PC-3 (cell line): ENCODE results near the gene RNU5B-1. TPM values are rescaled to one million over a fixed set of nuclear protein-coding genes. Genes with fewer than 3 reads are reported as not detected.

ENCODE experiments used
- ATAC-seq: fragments of 200-7000 bp; cut with Tn5 transposase; 2 replicates; pipeline ENCODE4 v1.9.1; 2020; ENCODE audit warnings: mild to moderate bottlenecking, moderate library complexity
- BruUV-seq: library from RNA; stranded (reverse); fragments of 400-500 nt; replicated peaks from 2 replicates; lab custom pipeline; 2021; lab: Mats Ljungman, UMichigan
- CTCF ChIA-PET: fragments of 300-600 bp; sonication (Branson Sonifier 250); formaldehyde crosslinking; loops from one replicate; lab custom pipeline; 2022; ENCODE audit warnings: antibody characterized with exemption; lab: Charles Lee
- POLR2A ChIA-PET: fragments of 300-600 bp; sonication (Branson Sonifier 250); formaldehyde crosslinking; loops from one replicate; lab custom pipeline; 2022; ENCODE audit warnings: antibody characterized with exemption; ENCODE audit not compliant: unreplicated experiment; lab: Charles Lee
- DNase-seq: peaks from one replicate; pipeline ENCODE4 v3.0.0-alpha.2; 2015
- H2AFZ ChIP-seq: fragments of 300-600 bp; sonication (generic); 2 replicates; pipeline ENCODE4 v1.6.0; 2016; ENCODE audit warnings: antibody characterized with exemption, low read length
- H3F3A ChIP-seq: fragments of 300-600 bp; sonication (generic); one replicate; pipeline ENCODE4 v1.6.0; 2017; ENCODE audit warnings: antibody characterized with exemption, low read length, control low read depth, mild to moderate bottlenecking; ENCODE audit not compliant: unreplicated experiment
- H3K27ac ChIP-seq: fragments of 300-600 bp; sonication (generic); 2 replicates; pipeline ENCODE4 v1.5.1; 2016; ENCODE audit warnings: mild to moderate bottlenecking, low read length
- H3K27me3 ChIP-seq: fragments of 300-600 bp; sonication (generic); 2 replicates; pipeline ENCODE4 v1.6.1; 2016; ENCODE audit warnings: low read length, mixed read lengths
- H3K36me3 ChIP-seq: fragments of 300-600 bp; sonication (generic); 2 replicates; pipeline ENCODE4 v1.6.1; 2016; ENCODE audit warnings: low read depth, mixed run types, low read length, mixed read lengths
- H3K4me1 ChIP-seq: fragments of 300-600 bp; sonication (generic); 2 replicates; pipeline ENCODE4 v1.5.1; 2016; ENCODE audit warnings: low read length; ENCODE audit not compliant: insufficient read depth
- H3K4me2 ChIP-seq: fragments of 300-600 bp; sonication (generic); 2 replicates; pipeline ENCODE4 v1.6.0; 2016; ENCODE audit warnings: low read length
- H3K4me3 ChIP-seq: fragments of 300-600 bp; sonication (generic); 2 replicates; pipeline ENCODE4 v1.5.1; 2016; ENCODE audit warnings: mild to moderate bottlenecking, low read length, mixed read lengths
- H3K79me2 ChIP-seq: fragments of 300-600 bp; sonication (generic); 2 replicates; pipeline ENCODE4 v1.6.1; 2017; ENCODE audit warnings: low read length, mixed read lengths
- H3K9ac ChIP-seq: fragments of 300-600 bp; sonication (generic); 2 replicates; pipeline ENCODE4 v1.6.0; 2016; ENCODE audit warnings: mild to moderate bottlenecking, low read length
- H3K9me2 ChIP-seq: fragments of 300-600 bp; sonication (generic); replicated peaks from 2 replicates; pipeline ENCODE4 v1.6.1; 2016; ENCODE audit warnings: mixed run types, low read length, mixed read lengths
- H3K9me3 ChIP-seq: fragments of 300-600 bp; sonication (generic); 2 replicates; pipeline ENCODE4 v1.6.1; 2016; ENCODE audit warnings: low read length, mixed read lengths
- H4K20me1 ChIP-seq: fragments of 300-600 bp; sonication (generic); 2 replicates; pipeline ENCODE4 v1.6.1; 2016; ENCODE audit warnings: low read length, mixed read lengths
- EZH2 ChIP-seq: fragments of 300-600 bp; sonication (generic); IDR thresholded peaks from one replicate; pipeline ENCODE4 v1.6.1; 2017; ENCODE audit warnings: antibody characterized with exemption, mild to moderate bottlenecking, low read length; ENCODE audit not compliant: unreplicated experiment
- EZH2phosphoT487 ChIP-seq: fragments of 300-600 bp; sonication (generic); IDR thresholded peaks from 2 replicates; pipeline ENCODE4 v1.6.1; 2018; ENCODE audit warnings: mild to moderate bottlenecking, antibody characterized with exemption, low read length, borderline replicate concordance
- intact Hi-C: fragments of 100-400 bp; cut with micrococcal nuclease; formaldehyde crosslinking; loops from 2 replicates; pipeline ENCODE4 v1.9.0; 2023
- total RNA-seq: library from RNA; depleted of rRNA; stranded (reverse); fragments of >200 nt; gene quantifications from 2 replicates; pipeline ENCODE4 v1.2.3, GENCODE V29; 2014
- TF ChIP-seq, protein P1 (sequence below): fragments of 300-600 bp; sonication (generic); conservative IDR thresholded peaks from 2 replicates; pipeline ENCODE4 v1.5.1; 2017; ENCODE audit warnings: antibody characterized with exemption, low read depth, mild to moderate bottlenecking, low read length

The RNU5B-1 gene
- total RNA-seq, 1 experiment from 2014 or later: not detected

DNA sequence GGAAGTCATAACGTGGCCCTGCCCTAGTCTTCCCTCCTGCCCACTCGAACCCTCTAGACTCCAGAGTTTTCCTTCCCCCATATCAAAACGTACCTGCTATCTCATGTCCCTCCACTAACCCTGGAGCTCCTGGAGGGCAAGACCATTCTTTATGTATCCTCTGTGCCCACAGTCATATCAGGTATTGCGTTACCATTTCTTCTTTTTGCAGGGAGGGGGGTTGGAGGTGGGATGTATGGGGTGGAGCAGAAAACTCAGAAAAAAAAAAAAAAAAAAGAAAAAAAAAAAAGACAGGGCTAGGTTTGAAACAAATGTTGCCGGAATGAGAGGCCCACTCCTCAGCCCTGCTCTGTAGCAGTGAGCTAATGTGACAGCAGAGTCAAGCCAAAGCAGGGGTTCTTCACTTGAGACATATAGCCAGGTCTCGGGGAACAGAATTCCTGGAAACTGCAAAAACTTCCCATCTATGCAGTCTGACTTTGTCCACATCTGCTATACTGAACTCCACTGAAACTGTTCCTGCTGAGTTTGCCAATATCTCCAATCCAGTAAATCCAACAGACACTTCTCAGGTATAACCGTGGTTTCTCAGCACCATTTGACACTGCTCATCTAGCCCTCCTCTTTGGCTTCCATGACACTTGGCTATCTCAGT, 48.9 kb upstream of the RNU5B-1 start:
- no peaks in the 10 kb centered on the region for H3K79me2 ChIP-seq
- no peak overlapping the region for H3K27ac ChIP-seq
- no peak overlapping the region for H2AFZ ChIP-seq
- H3K4me2 ChIP-seq: no peak overlapping the region
- no peaks in the 10 kb centered on the region for H4K20me1 ChIP-seq
- H3K4me1 ChIP-seq: no peaks in the 10 kb centered on the region
- no peaks in the 10 kb centered on the region for H3K9me2 ChIP-seq
- no peaks in the 10 kb centered on the region for H3K9me3 ChIP-seq
- no peaks in the 10 kb centered on the region for H3K27me3 ChIP-seq
- intact Hi-C loops: no loop called here
- H3K36me3 ChIP-seq: no peaks in the 10 kb centered on the region
- ChIA-PET CTCF (no interaction called here), POLR2A (no interaction called here)
- no peak overlapping the region for H3K9ac ChIP-seq
- TF ChIP-seq, protein P1, sequence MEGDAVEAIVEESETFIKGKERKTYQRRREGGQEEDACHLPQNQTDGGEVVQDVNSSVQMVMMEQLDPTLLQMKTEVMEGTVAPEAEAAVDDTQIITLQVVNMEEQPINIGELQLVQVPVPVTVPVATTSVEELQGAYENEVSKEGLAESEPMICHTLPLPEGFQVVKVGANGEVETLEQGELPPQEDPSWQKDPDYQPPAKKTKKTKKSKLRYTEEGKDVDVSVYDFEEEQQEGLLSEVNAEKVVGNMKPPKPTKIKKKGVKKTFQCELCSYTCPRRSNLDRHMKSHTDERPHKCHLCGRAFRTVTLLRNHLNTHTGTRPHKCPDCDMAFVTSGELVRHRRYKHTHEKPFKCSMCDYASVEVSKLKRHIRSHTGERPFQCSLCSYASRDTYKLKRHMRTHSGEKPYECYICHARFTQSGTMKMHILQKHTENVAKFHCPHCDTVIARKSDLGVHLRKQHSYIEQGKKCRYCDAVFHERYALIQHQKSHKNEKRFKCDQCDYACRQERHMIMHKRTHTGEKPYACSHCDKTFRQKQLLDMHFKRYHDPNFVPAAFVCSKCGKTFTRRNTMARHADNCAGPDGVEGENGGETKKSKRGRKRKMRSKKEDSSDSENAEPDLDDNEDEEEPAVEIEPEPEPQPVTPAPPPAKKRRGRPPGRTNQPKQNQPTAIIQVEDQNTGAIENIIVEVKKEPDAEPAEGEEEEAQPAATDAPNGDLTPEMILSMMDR: no peak
- no peak for TF ChIP-seq EZH2
- TF ChIP-seq EZH2phosphoT487: no peak
- no peak for ATAC-seq
- H3K4me3 ChIP-seq: no peak overlapping the region
- no peak for DNase-seq
- no TSS peak for BruUV-seq
- H3F3A ChIP-seq: no peaks in the 10 kb centered on the region

DNA sequence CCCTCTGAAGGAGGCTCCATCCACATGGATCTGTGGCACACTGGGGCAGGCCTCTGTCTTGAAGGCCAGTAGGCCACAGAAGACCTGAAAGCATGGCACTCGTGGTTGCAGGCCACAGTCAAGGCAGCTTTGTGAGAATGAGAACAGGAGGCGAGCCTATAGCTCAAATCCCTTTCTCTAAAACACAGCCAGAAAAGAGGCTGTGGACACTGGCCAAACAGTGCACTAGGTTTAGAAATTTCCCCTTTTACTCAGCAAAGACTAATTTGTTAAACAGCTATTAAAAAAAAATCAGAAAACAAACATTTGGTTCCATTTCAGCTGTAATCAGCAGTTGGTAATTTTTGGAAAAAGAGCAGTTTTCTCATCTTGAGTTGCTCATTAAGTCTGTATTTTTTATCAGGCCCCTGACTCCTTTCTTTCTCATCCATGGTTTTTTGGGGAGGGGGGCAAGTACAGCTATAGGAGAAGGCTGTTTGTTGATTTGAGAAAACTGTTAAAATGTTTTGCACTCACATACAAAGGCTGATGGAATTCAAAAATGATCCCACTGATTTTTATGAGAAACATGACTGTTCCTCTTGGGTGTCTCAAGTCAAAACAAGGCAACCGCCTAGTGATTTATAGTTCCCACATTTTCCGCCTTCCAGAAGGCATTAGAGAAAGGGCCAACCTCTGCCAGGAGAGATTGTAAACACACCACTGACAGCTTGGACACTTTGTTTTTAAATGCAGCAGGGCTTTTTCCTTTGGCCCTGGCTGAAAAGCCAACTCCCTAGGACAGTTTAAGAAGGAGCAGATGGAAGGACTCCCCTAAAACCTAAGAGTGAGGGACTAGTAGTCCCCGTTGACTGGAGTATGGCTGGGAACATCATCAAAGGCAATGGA, 45.9 kb upstream of the RNU5B-1 start:
- H3K9me3 ChIP-seq: no peaks in the 10 kb centered on the region
- ATAC-seq (no peak), DNase-seq (no peak)
- H3K4me3 ChIP-seq: no peak overlapping the region
- TF ChIP-seq EZH2 (no peak), EZH2phosphoT487 (no peak)
- TF ChIP-seq, protein P1: no peak
- no peaks in the 10 kb centered on the region for H3K36me3 ChIP-seq
- ChIA-PET CTCF (no interaction called here), POLR2A (no interaction called here)
- BruUV-seq: TSS peak; percentile 24
- no peaks in the 10 kb centered on the region for H3K9me2 ChIP-seq
- H3K27me3 ChIP-seq: no peaks in the 10 kb centered on the region
- no peak overlapping the region for H3K9ac ChIP-seq
- H4K20me1 ChIP-seq: no peaks in the 10 kb centered on the region
- H3K4me1 ChIP-seq: no peaks in the 10 kb centered on the region
- H3K4me2 ChIP-seq: no peak overlapping the region
- intact Hi-C loops: no loop called here
- H3K27ac ChIP-seq: no peak overlapping the region
- H3F3A ChIP-seq: no peaks in the 10 kb centered on the region
- H3K79me2 ChIP-seq: no peaks in the 10 kb centered on the region
- H2AFZ ChIP-seq: no peak overlapping the region
